Fibroblast of lung (primary cell): ENCODE data around the gene SLMAP. TPM values are rescaled to one million over a fixed set of nuclear protein-coding genes. Genes with fewer than 3 reads are reported as not detected.

Experiments used
- DNase-seq, 2 donors: peaks; one replicate each; pipeline versions ENCODE4 v3.0.0 to v3.0.0-alpha.2; 2010; ENCODE audit warnings: low read depth in 2 of 2
- H2AFZ ChIP-seq: 2 replicates; pipeline ENCODE4 v1.5.1; 2012; ENCODE audit warnings: low read length, control low read depth, inconsistent platforms
- H3K27ac ChIP-seq: 2 replicates; pipeline ENCODE4 v1.5.1; 2011; ENCODE audit warnings: low read length, control low read depth; ENCODE audit not compliant: insufficient read depth
- H3K27me3 ChIP-seq: 2 replicates; pipeline ENCODE4 v1.5.1; 2011; ENCODE audit warnings: mild to moderate bottlenecking, low read length; ENCODE audit not compliant: control insufficient read depth, insufficient read depth
- H3K36me3 ChIP-seq: 2 replicates; pipeline ENCODE4 v1.5.1; 2011; ENCODE audit warnings: low read length; ENCODE audit not compliant: control insufficient read depth, insufficient read depth
- H3K4me1 ChIP-seq: 2 replicates; pipeline ENCODE4 v1.5.1; 2011; ENCODE audit warnings: low read length; ENCODE audit not compliant: control insufficient read depth, insufficient read depth; ENCODE audit errors: extremely low read depth
- H3K4me2 ChIP-seq: 2 replicates; pipeline ENCODE4 v1.5.1; 2011; ENCODE audit warnings: low read length, control low read depth; ENCODE audit not compliant: insufficient read depth; ENCODE audit errors: extremely low read depth
- H3K4me3 ChIP-seq, 4 experiments: fragments of 200-600 bp in 1 of 4; sonication (generic) in 1 of 4; replicated peaks in 1 of 4; 2 replicates each; pipeline ENCODE4 v1.5.1; 2011 to 2016; ENCODE audit warnings: low read length in 4 of 4, low read depth in 3 of 4, mild to moderate bottlenecking in 3 of 4, control low read depth in 2 of 4, inconsistent platforms in 1 of 4, mixed read lengths in 1 of 4; ENCODE audit not compliant: insufficient read depth in 1 of 4; ENCODE audit errors: control extremely low read depth in 1 of 4
- H3K79me2 ChIP-seq: 2 replicates; pipeline ENCODE4 v1.5.1; 2012; ENCODE audit warnings: mild to moderate bottlenecking, low read length, inconsistent platforms; ENCODE audit not compliant: control insufficient read depth, insufficient read depth
- H3K9ac ChIP-seq: 2 replicates; pipeline ENCODE4 v1.5.1; 2011; ENCODE audit warnings: mild to moderate bottlenecking, low read length, control low read depth; ENCODE audit not compliant: insufficient read depth
- H3K9me3 ChIP-seq: 2 replicates; pipeline ENCODE4 v1.5.1; 2012; ENCODE audit warnings: low read depth, low read length; ENCODE audit not compliant: control insufficient read depth, insufficient read depth
- H4K20me1 ChIP-seq: 2 replicates; pipeline ENCODE4 v1.5.1; 2011; ENCODE audit warnings: low read length; ENCODE audit not compliant: control insufficient read depth, insufficient read depth; ENCODE audit errors: extremely low read depth
- CTCF ChIP-seq, 2 donors: IDR thresholded peaks in 1 of 2; conservative IDR thresholded peaks in 1 of 2; 1 replicate in 1 of 2; 2 replicates in 1 of 2; pipeline ENCODE4 v1.5.1; 2011 to 2012; ENCODE audit warnings: low read length in 2 of 2, control low read depth in 1 of 2, inconsistent platforms in 1 of 2, low read depth in 1 of 2, mild to moderate bottlenecking in 1 of 2
- EZH2 ChIP-seq: IDR thresholded peaks from 2 replicates; pipeline ENCODE4 v1.5.1; 2012; ENCODE audit warnings: low read length, control low read depth, mild to moderate bottlenecking; ENCODE audit errors: missing control alignments
- polyA plus RNA-seq, 2 donors: library from polyadenylated mRNA; depleted of rRNA in 1 of 2; stranded (reverse) in 1 of 2; unstranded in 1 of 2; fragments of >200 nt; gene quantifications; 2 replicates each; pipeline ENCODE4 v1.2.1, GENCODE V29; 2011 to 2012; ENCODE audit warnings: missing spikeins in 1 of 2
- total RNA-seq: library from RNA; depleted of rRNA; stranded (reverse); fragments of >200 nt; gene quantifications from 2 replicates; pipeline ENCODE4 v1.2.1, GENCODE V29; 2014

Gene SLMAP
- total and polyA plus RNA-seq, 2 donors (not counting 1 experiment from before 2014, with no cell fraction given) = 35.3 to 55.5 TPM

- Histone ChIP-seq H3K79me2 (no peaks in the 10 kb centered on the region), H3K9ac (no peak overlapping the region), H4K20me1 (no peaks in the 10 kb centered on the region), H3K9me3 (no peaks in the 10 kb centered on the region), H3K27ac (no peak overlapping the region), H3K36me3 (no peaks in the 10 kb centered on the region), H3K4me3 (no peak overlapping the region), H3K4me1 (no peaks in the 10 kb centered on the region), H2AFZ (no peak overlapping the region), H3K4me2 (no peak overlapping the region), H3K27me3 (no peaks in the 10 kb centered on the region)
- DNase-seq = no peak
- no peak for TF ChIP-seq EZH2
- TF ChIP-seq CTCF (conservative IDR thresholded peaks at IDR 0.05 in 1 of 2, IDR thresholded peaks at IDR 0.05 in 1 of 2; ENCODE audit: low read depth in 1 of 2, low read length in 2 of 2) = no peak
Measured at GRCh38 chr3:57851304-57851703, 95.2 kb downstream of the SLMAP start.

GRCh38 chr3:57852896-57853295 is 96.8 kb downstream of the SLMAP start:
- H3K9me3 ChIP-seq = no peaks in the 10 kb centered on the region
- H3K79me2 ChIP-seq = no peaks in the 10 kb centered on the region
- DNase-seq = peak; percentile 33 to 54
- no peak overlapping the region for H3K4me3 ChIP-seq
- no peak overlapping the region for H3K4me2 ChIP-seq
- no peak overlapping the region for H3K9ac ChIP-seq
- no peak for TF ChIP-seq CTCF (conservative IDR thresholded peaks at IDR 0.05 in 1 of 2, IDR thresholded peaks at IDR 0.05 in 1 of 2; ENCODE audit: low read depth in 1 of 2, low read length in 2 of 2)
- TF ChIP-seq EZH2 = no peak
- H2AFZ ChIP-seq = no peak overlapping the region
- no peaks in the 10 kb centered on the region for H3K27me3 ChIP-seq
- H3K4me1 ChIP-seq = no peaks in the 10 kb centered on the region
- H3K36me3 ChIP-seq = no peaks in the 10 kb centered on the region
- no peak overlapping the region for H3K27ac ChIP-seq
- no peaks in the 10 kb centered on the region for H4K20me1 ChIP-seq

GRCh38 chr3:57855281-57855680 is 99.2 kb downstream of the SLMAP start:
- H3K4me2 ChIP-seq = no peak overlapping the region
- H3K4me3 ChIP-seq = no peak overlapping the region
- no peaks in the 10 kb centered on the region for H3K36me3 ChIP-seq
- H3K4me1 ChIP-seq = no peaks in the 10 kb centered on the region
- TF ChIP-seq EZH2 (no peak), CTCF (conservative IDR thresholded peaks at IDR 0.05 in 1 of 2, IDR thresholded peaks at IDR 0.05 in 1 of 2; ENCODE audit: low read depth in 1 of 2, low read length in 2 of 2) (no peak)
- H3K27ac ChIP-seq = no peak overlapping the region
- peak; percentile 62 to 75 for DNase-seq
- H2AFZ ChIP-seq = no peak overlapping the region
- H3K79me2 ChIP-seq = no peaks in the 10 kb centered on the region
- H3K27me3 ChIP-seq = no peaks in the 10 kb centered on the region
- no peak overlapping the region for H3K9ac ChIP-seq
- no peaks in the 10 kb centered on the region for H4K20me1 ChIP-seq
- H3K9me3 ChIP-seq = no peaks in the 10 kb centered on the region
